Neutrophil (primary cell): ENCODE results near the gene GALNTL6.

Experiments used
- H3K27ac ChIP-seq: fragments of 200-600 bp; sonication (generic); 2 replicates; pipeline ENCODE4 v1.5.1; 2016; ENCODE audit warnings: mild to moderate bottlenecking, moderate library complexity
- H3K27me3 ChIP-seq: fragments of 200-600 bp; sonication (generic); 2 replicates; pipeline ENCODE4 v1.6.0; 2016; ENCODE audit warnings: mild to moderate bottlenecking
- H3K36me3 ChIP-seq: fragments of 200-600 bp; sonication (generic); 2 replicates; pipeline ENCODE4 v1.5.1; 2017
- H3K4me1 ChIP-seq, 2 experiments: fragments of 200-600 bp in 1 of 2; sonication (generic) in 1 of 2; 1 replicate in 1 of 2; 2 replicates in 1 of 2; pipeline versions ENCODE4 v1.5.1 to v1.6.1; 2013 to 2016; ENCODE audit warnings: low read depth in 1 of 2, low read length in 1 of 2, mild to moderate bottlenecking in 1 of 2, moderate library complexity in 1 of 2; ENCODE audit not compliant: control insufficient read depth in 1 of 2, insufficient read depth in 1 of 2
- H3K4me3 ChIP-seq, 2 experiments: fragments of 200-600 bp in 1 of 2; sonication (generic) in 1 of 2; 1 replicate in 1 of 2; 2 replicates in 1 of 2; pipeline ENCODE4 v1.5.1; 2013 to 2016; ENCODE audit warnings: low read depth in 1 of 2, low read length in 1 of 2, mild to moderate bottlenecking in 1 of 2, moderate library complexity in 1 of 2
- H3K9me3 ChIP-seq: fragments of 200-600 bp; sonication (generic); 2 replicates; pipeline ENCODE4 v1.5.1; 2016
- TF ChIP-seq, protein P1 (sequence below): fragments of 200-600 bp; sonication (generic); IDR thresholded peaks from 2 replicates; pipeline ENCODE4 v1.5.1; 2016; ENCODE audit warnings: antibody characterized with exemption

The GALNTL6 gene

DNA sequence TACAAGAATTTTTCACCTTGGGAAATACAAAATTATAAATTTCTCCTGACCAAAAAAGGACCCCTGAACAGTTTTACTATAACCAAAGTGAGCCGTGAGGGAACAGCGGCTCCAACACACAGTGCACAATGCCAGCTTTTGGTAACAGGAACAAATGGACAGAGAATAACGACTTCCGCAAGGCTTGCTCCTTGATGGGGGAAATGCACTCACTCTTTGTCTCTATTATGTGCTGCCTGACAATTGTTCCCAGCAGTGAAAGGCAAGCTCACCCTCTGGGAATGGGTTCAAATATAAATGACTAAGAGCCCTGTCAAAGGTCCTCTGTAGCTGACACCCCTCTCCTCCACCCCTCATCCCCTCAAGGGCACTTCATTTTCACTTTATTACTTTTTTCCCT, 1029.6 kb downstream of the GALNTL6 start:
- H3K27ac ChIP-seq, result no peak overlapping the region
- no peaks in the 10 kb centered on the region for H3K9me3 ChIP-seq
- TF ChIP-seq, protein P1, sequence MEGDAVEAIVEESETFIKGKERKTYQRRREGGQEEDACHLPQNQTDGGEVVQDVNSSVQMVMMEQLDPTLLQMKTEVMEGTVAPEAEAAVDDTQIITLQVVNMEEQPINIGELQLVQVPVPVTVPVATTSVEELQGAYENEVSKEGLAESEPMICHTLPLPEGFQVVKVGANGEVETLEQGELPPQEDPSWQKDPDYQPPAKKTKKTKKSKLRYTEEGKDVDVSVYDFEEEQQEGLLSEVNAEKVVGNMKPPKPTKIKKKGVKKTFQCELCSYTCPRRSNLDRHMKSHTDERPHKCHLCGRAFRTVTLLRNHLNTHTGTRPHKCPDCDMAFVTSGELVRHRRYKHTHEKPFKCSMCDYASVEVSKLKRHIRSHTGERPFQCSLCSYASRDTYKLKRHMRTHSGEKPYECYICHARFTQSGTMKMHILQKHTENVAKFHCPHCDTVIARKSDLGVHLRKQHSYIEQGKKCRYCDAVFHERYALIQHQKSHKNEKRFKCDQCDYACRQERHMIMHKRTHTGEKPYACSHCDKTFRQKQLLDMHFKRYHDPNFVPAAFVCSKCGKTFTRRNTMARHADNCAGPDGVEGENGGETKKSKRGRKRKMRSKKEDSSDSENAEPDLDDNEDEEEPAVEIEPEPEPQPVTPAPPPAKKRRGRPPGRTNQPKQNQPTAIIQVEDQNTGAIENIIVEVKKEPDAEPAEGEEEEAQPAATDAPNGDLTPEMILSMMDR, result no peak
- no peaks in the 10 kb centered on the region for H3K4me1 ChIP-seq
- no peak overlapping the region for H3K4me3 ChIP-seq
- no peaks in the 10 kb centered on the region for H3K36me3 ChIP-seq
- no peaks in the 10 kb centered on the region for H3K27me3 ChIP-seq

DNA sequence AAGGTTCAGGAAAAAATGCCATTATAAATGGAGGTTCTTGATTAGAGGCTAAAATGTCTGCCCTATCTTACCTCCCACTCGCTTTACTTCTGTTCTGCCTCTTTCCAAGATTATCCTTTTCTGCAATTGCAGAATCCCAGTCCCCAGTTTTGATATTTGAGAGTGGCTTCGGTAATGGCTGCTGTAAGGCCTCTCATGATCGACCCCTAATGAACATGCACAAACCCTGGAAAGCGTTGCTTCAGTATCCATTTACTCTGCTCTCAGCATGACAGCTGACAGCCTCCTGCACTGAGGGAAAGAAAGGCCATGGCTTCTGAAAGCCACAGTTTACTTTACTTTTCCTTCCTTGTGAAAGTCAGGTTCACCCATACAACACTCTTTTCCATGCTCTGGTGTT, 1030.0 kb downstream of the GALNTL6 start:
- Histone ChIP-seq H3K27ac (no peak overlapping the region), H3K4me3 (no peak overlapping the region), H3K4me1 (no peaks in the 10 kb centered on the region), H3K27me3 (no peaks in the 10 kb centered on the region), H3K9me3 (no peaks in the 10 kb centered on the region), H3K36me3 (no peaks in the 10 kb centered on the region)
- TF ChIP-seq, protein P1, result no peak

- H3K4me3 ChIP-seq, result no peak overlapping the region
- TF ChIP-seq, protein P1, result no peak
- H3K27me3 ChIP-seq, result no peaks in the 10 kb centered on the region
- no peaks in the 10 kb centered on the region for H3K36me3 ChIP-seq
- no peaks in the 10 kb centered on the region for H3K9me3 ChIP-seq
- no peak overlapping the region for H3K27ac ChIP-seq
- H3K4me1 ChIP-seq, result no peaks in the 10 kb centered on the region
Measured at GRCh38 chr4:172844556-172844955, 1031.4 kb downstream of the GALNTL6 start.

DNA sequence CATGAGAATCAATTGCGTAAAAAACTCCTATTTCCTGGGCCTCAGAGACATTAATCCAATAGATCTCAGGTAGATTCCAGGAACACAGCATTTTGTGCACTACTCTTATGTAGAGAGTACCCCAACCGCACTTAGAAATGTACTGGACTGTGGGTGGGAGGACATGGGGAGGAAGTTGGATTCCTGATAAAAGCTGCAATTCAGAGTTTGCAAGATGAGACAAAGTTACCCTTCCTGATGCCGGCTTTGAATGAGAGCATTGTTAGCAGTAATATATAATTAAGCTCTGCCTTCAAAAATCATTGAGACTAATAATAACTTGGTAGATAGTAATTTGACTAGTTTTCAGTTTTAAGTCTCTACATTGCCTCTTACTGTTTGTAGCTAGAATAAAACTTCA, 1032.1 kb downstream of the GALNTL6 start:
- TF ChIP-seq, protein P1, result no peak
- no peak overlapping the region for H3K27ac ChIP-seq
- H3K4me3 ChIP-seq, result no peak overlapping the region
- H3K27me3 ChIP-seq, result no peaks in the 10 kb centered on the region
- no peaks in the 10 kb centered on the region for H3K4me1 ChIP-seq
- H3K9me3 ChIP-seq, result no peaks in the 10 kb centered on the region
- no peaks in the 10 kb centered on the region for H3K36me3 ChIP-seq

- H3K27ac ChIP-seq, result no peak overlapping the region
Measured at GRCh38 chr4:172850838-172851237, 1037.6 kb downstream of the GALNTL6 start.

More at GRCh38 chr4:172850838-172851237, 1037.6 kb downstream of the GALNTL6 start:
- no peaks in the 10 kb centered on the region for H3K27me3 ChIP-seq
- H3K4me1 ChIP-seq, result no peaks in the 10 kb centered on the region
- H3K36me3 ChIP-seq, result no peaks in the 10 kb centered on the region
- no peaks in the 10 kb centered on the region for H3K9me3 ChIP-seq
- H3K4me3 ChIP-seq, result no peak overlapping the region
- TF ChIP-seq, protein P1, result no peak
